Measurements from ENCODE around the gene CDCA7. TPM values are rescaled to one million over a fixed set of nuclear protein-coding genes. Genes with fewer than 3 reads are reported as not detected.

CDCA7 gene
- total RNA-seq, 4 donors from 2014 or later: 0.11 to 0.54 TPM; not detected in 2

DNA sequence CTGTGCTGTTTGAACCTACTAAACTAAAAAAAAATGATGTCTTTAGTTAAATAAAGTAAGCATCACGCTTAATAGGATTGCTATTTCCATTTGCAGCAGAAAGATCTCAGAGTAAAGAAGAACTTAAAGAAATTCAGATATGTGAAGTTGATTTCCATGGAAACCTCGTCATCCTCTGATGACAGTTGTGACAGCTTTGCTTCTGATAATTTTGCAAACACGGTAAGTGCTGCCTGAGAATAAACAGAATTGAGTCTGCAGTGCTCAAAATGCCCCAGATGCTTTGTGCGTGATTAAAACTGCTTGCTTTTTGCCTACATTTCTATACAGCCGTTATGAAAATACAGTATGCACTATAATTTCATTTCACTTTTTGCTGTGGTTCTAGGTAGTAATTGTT, 3.9 kb downstream of the CDCA7 start:
- 74% methylated on average over 5 of the region's 5 CpGs for WGBS, 2 donors
- Histone ChIP-seq H3K4me1 (peaks cover 14 to 18% of the 10 kb centered on the region in 2 donors), H3K27me3 (peaks cover 8% of the 10 kb centered on the region), H3K36me3 (no peaks in the 10 kb centered on the region), H3K4me3 (replicated peaks in 1 of 3) (no peak overlapping the region), H3K9me3 (no peaks in the 10 kb centered on the region), H3K27ac (no peak overlapping the region)
- no peak for DNase-seq
- intact Hi-C loops (cut with DNase I): no loop called here
- TF ChIP-seq POLR2A (IDR thresholded peaks at IDR 0.05) (no peak), CTCF (IDR thresholded peaks at IDR 0.05) (no peak)

- H3K4me3 ChIP-seq (replicated peaks in 1 of 3): no peak overlapping the region
- peaks cover 12 to 16% of the 10 kb centered on the region in 2 donors for H3K4me1 ChIP-seq
- no peak overlapping the region for H3K27ac ChIP-seq
- intact Hi-C loops (cut with DNase I): no loop called here
- WGBS, 2 donors: 94 to 95% methylated on average over 8 of the region's 8 CpGs
- H3K36me3 ChIP-seq: no peaks in the 10 kb centered on the region
- no peak for DNase-seq
- TF ChIP-seq POLR2A (IDR thresholded peaks at IDR 0.05) (no peak), CTCF (IDR thresholded peaks at IDR 0.05) (no peak)
- peaks cover 8% of the 10 kb centered on the region for H3K27me3 ChIP-seq
- no peaks in the 10 kb centered on the region for H3K9me3 ChIP-seq
Observed at GRCh38 chr2:173359231-173359630, 4.6 kb downstream of the CDCA7 start.

DNA sequence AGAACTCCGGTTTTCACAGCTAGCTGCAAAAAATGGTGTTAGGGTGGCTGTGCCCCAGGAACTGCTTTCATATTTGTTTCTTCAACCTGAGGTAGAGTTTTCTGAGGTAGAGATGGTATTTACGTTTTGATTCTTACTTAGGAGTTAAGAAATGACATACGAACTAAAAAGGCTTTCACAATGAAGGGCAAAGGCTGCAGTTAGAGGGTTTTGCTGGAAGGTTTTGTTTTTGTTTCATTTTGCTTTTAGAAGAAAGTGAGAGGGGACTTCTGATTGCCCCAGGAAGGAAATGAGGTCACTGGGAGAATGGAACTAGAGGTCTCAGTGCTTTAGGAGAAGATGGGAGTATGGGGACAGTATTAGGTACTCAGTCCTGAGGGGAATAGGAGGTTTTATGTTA, 15.5 kb downstream of the CDCA7 start:
- Histone ChIP-seq H3K4me3 (replicated peaks in 1 of 3) (no peak overlapping the region), H3K4me1 (no peaks in the 10 kb centered on the region), H3K9me3 (no peaks in the 10 kb centered on the region), H3K36me3 (no peaks in the 10 kb centered on the region), H3K27me3 (no peaks in the 10 kb centered on the region), H3K27ac (no peak overlapping the region)
- intact Hi-C loops (cut with DNase I): no loop called here
- 83 to 92% methylated on average over 3 of the region's 3 CpGs for WGBS, 2 donors
- no peak for DNase-seq
- TF ChIP-seq POLR2A (IDR thresholded peaks at IDR 0.05): no peak
- TF ChIP-seq CTCF (IDR thresholded peaks at IDR 0.05): no peak

GRCh38 chr2:173371023-173371422, 16.4 kb downstream of the CDCA7 start:
- no peaks in the 10 kb centered on the region for H3K36me3 ChIP-seq

GRCh38 chr2:173373290-173373689, 18.6 kb downstream of the CDCA7 start:
- Histone ChIP-seq H3K4me3 (replicated peaks in 1 of 3) (no peak overlapping the region), H3K4me1 (no peaks in the 10 kb centered on the region), H3K9me3 (no peaks in the 10 kb centered on the region), H3K27me3 (no peaks in the 10 kb centered on the region), H3K27ac (no peak overlapping the region), H3K36me3 (no peaks in the 10 kb centered on the region)
- TF ChIP-seq POLR2A (IDR thresholded peaks at IDR 0.05) (no peak), CTCF (IDR thresholded peaks at IDR 0.05) (no peak)
- intact Hi-C loops (cut with DNase I): no loop called here
- WGBS, 2 donors: 94 to 97% methylated on average over 2 of the region's 2 CpGs
- no peak for DNase-seq

More at GRCh38 chr2:173371023-173371422, 16.4 kb downstream of the CDCA7 start:
- TF ChIP-seq CTCF (IDR thresholded peaks at IDR 0.05): no peak
- TF ChIP-seq POLR2A (IDR thresholded peaks at IDR 0.05): no peak
- Histone ChIP-seq H3K9me3 (no peaks in the 10 kb centered on the region), H3K27ac (no peak overlapping the region), H3K27me3 (no peaks in the 10 kb centered on the region), H3K4me3 (replicated peaks in 1 of 3) (no peak overlapping the region), H3K4me1 (no peaks in the 10 kb centered on the region)
- intact Hi-C loops (cut with DNase I): no loop called here
- DNase-seq: no peak
- WGBS, 2 donors: 70 to 76% methylated on average over 3 of the region's 3 CpGs
